NCI-H1417 treated with DMSO at 0.1 percent for 48 hours (cell line): ENCODE results near the gene TMEM50B.
"Not testable (repeated sequence)": the region's sequence is repeated elsewhere in the genome, so short reads cannot be mapped to it uniquely, and the experiment has no call there.

Experiments used
- DNase-seq: peaks from one replicate; lab custom pipeline; 2025; lab: John Stamatoyannopoulos, UW

The TMEM50B gene

GRCh38 chr21:33478182-33478581 lies 1.6 kb downstream of the TMEM50B start:
- no peak for DNase-seq

GRCh38 chr21:33477066-33477465 lies 2.7 kb downstream of the TMEM50B start:
- DNase-seq, result no peak

DNA sequence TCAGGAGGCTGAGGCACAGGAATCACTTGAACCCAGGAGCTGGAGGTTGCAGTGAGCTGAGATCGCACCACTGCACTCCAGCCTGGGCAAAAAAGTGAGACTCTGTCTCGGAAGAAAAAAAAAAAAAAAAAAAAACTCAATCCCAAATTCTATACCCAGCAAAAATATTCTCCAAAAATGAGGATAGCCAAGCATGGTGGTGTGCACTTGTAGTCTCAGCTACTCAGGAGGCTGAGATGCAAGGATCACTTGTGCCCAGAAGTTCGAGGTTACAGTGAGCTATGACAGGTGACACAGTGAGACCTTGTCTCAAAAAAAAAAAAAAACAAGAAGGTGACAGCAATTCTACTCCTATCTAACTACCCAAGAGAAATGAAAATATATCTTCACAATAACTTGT lies 6.4 kb downstream of the TMEM50B start:
- DNase-seq, result no peak

- no peak for DNase-seq
Measured at GRCh38 chr21:33470701-33471100, 9.1 kb downstream of the TMEM50B start.

DNA sequence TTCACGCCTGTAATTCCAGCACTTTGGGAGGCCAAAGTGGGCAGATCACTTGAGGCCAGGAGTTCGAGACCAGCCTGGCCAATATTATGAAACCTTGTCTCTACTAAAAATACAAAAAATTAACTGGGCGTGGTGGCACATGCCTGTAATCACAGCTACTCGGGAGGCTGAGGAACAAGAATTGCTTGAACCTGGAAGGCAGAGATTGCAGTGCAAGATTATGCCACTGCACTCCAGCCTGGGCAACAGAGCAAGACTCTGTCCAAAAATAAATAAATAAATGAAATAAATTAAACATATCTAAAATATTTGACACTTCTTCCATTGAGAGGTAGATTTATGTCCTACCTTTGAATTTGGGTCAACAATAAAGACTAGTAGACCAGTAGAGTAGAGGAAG lies 10.6 kb downstream of the TMEM50B start:
- not testable (repeated sequence) for DNase-seq

DNA sequence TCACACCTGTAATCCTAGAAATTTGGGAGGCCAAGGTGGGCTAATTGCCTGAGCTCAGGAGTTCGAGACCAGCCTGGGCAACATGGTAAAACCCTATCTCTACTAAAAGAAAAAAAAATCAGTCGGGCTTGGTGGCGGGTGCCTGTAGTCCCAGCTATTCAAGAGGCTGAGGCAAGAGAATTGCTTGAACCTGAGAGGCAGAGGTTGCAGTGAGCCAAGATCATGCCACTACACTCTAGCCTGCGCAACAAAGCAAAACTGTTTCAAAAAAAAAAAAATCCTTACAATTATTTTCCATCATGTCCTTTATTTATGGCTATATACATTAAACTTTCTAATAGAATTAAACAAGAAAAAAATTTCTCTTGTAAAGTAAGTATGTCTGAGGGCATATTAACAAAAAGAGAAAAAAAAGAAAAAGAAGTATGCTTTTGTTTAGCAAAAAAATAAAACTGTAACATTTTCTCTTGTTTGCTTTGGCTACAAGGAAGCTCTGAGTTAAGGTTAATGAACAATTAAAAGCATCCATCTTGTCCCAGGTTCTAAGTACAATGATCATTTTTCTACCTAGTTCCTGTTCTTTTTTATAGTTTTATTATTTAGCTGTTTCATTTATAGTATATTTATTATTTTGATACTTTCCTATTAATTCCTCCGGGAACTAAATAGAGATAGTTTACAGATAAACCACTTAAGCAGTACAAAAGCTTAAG lies 18.1 kb downstream of the TMEM50B start:
- no peak for DNase-seq

DNA sequence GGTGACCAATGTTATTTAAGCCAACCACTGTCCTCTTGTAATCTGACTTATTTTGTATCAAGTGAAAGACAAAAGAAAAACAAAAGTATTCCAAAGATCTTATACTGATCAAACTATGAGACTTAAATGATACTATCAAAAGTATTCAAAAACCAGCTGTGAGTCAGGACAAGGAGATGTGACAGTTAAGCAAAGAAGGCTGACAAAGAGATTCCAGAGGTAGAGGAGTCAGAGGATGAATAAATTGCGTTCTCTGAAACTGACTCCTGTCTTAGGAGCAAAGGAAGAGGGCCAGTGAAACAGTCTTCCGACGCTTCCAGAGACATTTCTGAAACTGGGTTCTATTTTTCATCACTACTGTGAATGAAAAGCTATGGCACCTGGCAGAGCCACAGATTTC lies 20.9 kb downstream of the TMEM50B start:
- no peak for DNase-seq

DNA sequence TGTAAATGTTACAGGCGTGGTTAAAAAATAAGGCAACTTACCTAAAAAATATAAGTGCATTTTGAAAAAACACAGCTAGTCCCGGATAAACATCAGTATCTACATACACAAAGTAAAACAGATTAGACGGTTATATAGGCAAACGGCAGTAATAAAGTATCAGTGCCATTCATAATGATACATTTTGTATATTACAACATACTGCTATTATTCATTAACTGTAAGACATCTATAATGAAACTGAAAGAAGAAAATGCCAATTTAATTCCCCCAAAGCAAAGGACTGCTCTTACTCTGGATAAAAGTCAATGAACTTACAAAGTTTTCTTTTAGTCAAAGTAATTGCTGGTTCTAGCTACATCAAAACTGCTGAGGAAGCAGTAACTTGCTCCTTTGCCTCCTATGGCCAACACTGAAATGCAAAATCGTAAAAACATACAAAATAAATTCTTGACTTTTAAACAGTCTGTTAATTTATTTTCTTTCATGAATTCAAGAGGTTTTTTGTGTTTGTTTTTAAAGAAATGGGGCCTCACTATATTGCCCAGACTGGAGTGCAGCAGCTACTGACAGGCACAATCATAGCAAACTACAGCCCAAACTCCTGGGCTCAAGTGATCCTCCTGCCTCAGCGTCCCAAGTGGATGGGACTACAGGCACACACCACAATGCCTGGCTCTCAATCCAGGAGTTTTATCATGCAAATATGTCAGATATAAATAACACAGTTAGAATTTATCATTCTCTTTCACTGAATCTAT lies 23.9 kb downstream of the TMEM50B start:
- DNase-seq, result no peak

- DNase-seq, result no peak
Measured at GRCh38 chr21:33452362-33452761, 27.4 kb downstream of the TMEM50B start.

DNA sequence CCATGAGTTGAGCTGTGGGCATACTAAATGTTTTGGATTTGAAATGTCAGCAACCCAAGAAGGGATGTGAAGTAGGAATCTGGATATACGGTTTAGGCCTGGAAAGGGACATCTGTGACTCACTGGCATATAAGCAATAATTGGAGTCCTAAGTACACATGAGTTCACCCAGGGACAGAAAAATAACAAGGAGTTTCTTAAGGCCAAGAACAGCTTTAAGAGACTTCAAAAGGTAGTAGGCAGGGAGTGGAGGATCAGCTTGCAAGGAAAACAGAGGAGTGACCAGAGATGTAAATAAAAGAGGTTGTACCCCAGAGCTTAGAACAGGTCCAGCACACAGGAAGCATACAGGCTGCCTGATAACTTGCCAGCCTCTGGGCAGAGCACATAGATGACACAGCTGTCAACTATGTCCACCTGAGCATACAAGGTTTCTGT lies 28.1 kb downstream of the TMEM50B start:
- DNase-seq, result no peak

DNA sequence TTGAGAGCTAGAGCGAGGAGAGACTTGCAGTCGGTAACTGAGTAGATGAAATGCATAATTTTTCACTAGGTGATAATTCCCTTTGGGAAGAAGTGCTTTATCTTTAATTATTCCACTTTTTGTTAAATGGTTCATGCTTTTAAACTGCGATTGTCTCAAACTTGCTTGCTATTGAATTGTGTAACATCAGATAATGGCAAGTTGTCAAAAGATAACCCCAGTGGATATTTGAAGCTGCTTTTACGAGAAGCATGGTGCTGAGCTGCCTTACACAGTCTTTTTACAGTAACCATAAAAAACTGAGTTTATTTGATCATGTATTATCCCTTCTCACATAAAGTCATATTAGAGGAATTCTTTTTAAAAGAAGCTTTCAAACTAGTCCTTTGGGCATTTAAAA lies 30.2 kb downstream of the TMEM50B start:
- no peak for DNase-seq

- DNase-seq, result not testable (repeated sequence)
Measured at GRCh38 chr21:33446620-33447019, 33.2 kb downstream of the TMEM50B start.

- no peak for DNase-seq
Measured at GRCh38 chr21:33444499-33444898, 35.3 kb downstream of the TMEM50B start.

GRCh38 chr21:33443194-33443593 lies 36.6 kb downstream of the TMEM50B start:
- no peak for DNase-seq

- DNase-seq, result no peak
Measured at GRCh38 chr21:33441489-33442477, 38.0 kb downstream of the TMEM50B start.

- no peak for DNase-seq
Measured at GRCh38 chr21:33437140-33437539, 42.6 kb downstream of the TMEM50B start.

DNA sequence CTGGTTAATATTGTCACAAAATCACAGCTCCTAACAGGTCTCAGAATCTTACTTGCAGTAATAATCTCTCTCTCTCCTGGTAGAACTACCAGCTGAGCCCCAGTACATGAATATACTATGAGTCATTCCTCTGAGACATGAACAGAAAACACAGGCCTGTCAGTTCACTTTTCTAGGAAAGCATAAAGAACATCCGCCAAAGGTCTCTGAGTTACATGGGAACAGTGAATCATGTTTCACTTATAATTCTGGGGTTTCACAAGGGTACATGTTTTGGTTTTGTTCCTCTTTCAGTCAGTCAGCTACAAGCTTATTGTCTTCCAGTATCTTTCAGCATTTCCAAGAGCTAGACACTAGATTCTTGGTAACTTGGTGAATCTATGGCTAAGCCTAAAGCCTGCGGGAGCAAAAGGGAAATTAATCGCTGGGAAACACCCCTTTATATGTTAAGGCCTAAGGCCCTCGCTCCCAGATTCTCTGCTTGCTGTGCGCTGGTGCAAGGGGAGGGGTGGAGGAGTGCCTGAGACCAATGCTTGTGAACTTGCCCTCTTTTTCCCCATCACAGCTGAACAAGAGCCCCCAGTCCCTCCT lies 44.9 kb downstream of the TMEM50B start:
- no peak for DNase-seq

DNA sequence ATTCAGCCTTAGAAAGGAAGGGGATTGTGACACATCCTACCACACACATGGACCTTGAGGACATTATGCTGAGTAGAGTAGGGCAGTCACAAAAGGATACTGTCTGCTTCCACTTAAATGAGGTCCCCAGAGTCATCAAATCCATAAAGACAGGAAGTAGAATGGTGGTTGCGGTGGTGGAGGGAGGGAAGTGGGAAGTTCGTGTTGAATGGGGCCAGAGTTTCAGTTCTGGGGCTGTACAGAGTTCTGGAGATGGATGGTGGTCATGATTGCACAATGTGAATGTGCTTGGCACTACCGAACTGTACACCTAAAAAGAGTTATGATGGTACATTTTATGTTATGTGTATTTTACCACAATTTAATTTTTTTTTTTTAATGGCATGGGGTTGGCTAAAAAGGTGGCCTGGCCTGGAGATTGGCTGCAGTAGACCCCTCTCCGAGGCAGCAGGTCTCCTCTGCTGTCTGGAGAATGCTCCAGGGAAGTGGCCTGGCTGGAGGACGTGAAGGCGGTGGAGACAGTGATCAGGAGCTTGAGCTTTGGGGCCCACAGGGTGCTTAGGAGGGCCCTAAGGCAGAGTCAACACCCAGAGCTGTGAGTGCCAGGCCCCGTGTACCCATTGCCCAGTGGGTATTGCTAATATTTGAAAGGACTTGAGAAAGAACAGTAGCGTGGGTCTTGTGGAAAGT lies 46.2 kb downstream of the TMEM50B start:
- no peak for DNase-seq

GRCh38 chr21:33433001-33433400 lies 46.8 kb downstream of the TMEM50B start:
- no peak for DNase-seq

DNA sequence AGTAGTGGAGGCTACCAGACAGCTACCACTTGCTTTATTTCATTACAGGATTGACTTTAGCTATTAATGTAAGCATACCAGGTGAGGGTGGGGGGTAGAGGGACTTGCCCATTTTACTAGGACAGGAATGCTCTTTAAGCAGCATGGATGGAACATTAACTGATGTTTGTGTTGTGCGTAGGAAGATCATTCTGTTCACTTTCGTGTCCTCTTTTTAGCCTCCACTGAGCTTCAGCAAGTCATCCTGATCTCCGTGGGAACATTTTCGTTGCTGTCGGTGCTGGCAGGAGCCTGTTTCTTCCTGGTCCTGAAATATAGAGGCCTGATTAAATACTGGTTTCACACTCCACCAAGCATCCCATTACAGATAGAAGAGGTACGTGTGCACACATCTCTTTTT lies 47.3 kb downstream of the TMEM50B start:
- DNase-seq, result no peak

GRCh38 chr21:33430858-33431257 lies 48.9 kb downstream of the TMEM50B start:
- DNase-seq, result no peak
